ENCODE data around the gene ALDH3B1.

The ALDH3B1 gene

DNA sequence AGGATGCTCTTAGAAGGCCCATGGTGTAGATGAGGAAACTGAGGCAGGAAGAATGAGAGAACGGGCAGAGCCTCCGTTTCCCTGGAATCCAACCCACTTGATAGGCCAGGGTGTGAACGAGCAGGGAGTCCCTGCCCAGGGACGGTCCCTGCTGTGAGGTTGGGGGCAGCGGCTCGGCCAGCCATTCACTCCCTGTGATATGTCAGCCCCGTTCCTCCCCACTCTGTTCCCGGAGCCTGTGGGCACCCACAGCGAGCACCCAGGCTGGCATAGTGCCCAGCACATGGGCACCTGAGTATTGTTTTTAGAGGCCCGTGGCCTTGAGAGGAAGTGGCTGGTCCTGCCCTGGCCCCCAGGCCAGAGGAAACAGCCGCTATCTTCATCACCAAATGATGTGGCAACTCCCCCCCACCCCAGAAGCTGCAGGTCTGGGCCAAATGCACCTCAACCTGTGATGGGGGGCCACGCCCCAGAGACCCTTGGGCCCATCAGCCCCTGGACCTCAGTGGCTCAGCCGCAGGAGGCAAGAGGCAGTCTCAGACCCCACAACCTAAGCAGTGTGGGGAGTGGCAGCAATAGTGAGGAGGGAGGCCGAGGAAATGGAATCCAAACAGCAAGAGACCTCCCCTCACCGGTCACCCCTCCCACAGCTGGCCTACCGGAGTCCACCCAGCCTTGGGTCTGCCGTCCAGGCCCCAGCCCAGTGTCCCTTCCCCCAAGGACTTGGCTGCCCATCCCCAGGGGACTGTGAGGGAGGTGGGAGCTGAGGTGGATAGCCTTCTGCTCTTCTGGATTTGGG, 2.1 kb downstream of the ALDH3B1 start:
- in situ Hi-C loops (cut with MboI; ENCODE audit: low sequenced_read_pairs) = no loop called here

DNA sequence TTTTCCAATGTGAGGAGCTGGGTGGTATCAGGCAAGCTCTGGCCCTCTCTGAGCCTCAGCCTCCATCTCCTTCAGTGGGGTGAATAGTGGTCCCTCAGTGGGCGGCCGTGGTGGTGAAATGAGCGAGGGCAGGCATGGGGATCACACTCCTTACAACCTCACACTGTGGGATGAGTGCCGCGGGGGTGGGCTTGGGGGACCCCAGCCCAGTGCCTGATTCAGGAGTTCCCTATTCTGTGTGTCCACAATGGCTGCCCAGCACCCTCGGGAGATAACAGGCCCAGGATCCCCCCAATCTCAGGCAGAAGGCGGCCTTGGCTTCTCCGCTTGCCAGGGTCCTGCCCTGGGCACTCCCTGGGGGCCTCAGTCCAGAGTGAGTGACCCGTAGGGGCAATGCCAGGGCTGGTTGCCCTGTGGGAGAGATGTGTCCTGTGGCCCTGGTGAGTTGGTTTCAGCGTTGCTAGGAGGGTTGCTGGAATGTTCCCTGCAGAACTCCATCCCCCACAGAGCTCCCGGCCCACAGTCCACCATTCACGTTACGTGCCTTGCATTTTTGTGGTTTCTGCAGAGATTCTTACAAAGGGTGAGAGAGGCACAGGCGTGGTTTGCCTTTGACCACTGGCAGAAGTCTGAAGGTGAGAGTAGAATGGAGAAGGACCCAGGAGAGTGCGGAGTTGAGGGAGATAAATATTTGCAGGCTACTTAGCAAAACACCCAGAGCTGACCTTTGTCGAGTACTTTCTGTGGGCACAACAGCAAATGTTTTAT, 2.9 kb downstream of the ALDH3B1 start:
- in situ Hi-C loops (cut with MboI; ENCODE audit: low sequenced_read_pairs) = no loop called here

DNA sequence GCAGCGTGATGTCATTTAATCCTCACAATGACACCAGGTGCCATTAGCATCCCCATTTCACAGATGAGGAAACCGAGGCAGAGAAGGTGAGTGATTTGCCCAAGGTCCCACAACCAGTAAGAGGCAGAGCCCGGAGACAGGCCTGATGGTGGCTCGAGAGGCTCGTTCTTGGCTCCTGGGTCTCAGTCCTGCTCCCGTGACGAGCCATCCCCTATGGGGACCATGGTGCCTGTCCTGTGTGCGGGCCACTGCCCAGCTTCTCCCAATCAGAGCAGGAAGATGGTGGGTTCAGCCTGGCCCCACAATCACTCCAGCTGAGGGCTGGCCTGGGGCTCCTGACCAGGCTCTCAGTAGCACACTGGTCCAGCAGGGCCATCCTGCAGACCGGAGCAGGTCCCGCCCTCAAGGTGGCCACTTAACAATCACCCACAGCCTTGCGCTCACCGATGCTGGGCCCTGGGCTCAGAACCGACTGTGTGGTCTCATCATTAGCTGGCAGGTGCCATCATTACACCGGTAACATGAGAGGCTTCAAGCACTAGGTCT, 3.6 kb downstream of the ALDH3B1 start:
- in situ Hi-C loops (cut with MboI; ENCODE audit: low sequenced_read_pairs) = no loop called here

DNA sequence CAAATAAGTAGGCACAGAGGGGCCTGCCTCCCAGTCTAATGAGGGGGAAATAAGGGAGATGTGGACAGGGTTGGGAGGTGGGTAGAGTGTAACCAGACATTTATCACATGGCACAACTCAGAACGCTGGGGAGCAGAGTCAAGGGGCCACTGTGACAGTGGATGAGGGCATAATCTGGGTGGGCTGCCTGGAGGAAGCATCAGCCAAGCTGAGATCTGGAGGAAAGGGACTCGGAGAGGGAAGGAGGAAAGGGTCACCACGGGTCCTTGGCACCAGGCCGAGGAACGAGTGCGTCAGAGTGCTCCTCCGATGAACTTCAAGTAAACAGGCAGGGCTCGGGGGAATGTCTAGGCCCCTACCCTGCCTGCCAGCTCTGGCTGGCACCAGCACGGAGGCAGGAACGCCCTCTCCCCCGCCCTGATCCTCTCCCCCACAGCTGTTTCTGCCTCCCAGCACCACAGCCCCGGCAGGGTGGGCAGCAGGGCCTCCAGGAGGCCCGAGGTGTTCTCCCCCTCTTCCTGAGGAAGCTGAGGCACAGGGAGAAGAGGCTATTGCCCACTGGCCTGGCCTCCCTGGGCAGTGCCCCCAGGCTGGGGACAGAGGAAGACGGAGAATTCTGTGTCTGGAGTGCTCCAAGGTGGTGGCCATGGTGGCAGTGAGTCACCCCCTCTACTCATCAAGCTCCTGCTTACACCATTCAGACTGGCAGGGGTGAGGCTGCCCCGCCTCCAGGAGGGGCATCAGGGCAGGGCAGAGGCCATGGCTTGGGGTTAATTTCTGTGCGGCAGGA, 4.2 kb downstream of the ALDH3B1 start:
- in situ Hi-C loops (cut with MboI; ENCODE audit: low sequenced_read_pairs) = no loop called here

- in situ Hi-C loops (cut with MboI; ENCODE audit: low sequenced_read_pairs) = no loop called here
These were observed 4.9 kb downstream of the ALDH3B1 start for GRCh38 chr11:68014947-68015447.

GRCh38 chr11:68015467-68015866, 5.3 kb downstream of the ALDH3B1 start:
- in situ Hi-C loops (cut with MboI; ENCODE audit: low sequenced_read_pairs) = no loop called here

GRCh38 chr11:68016161-68016903, 6.2 kb downstream of the ALDH3B1 start:
- in situ Hi-C loops (cut with MboI; ENCODE audit: low sequenced_read_pairs) = no loop called here

GRCh38 chr11:68016904-68017817, 7.0 kb downstream of the ALDH3B1 start:
- in situ Hi-C loops (cut with MboI; ENCODE audit: low sequenced_read_pairs) = no loop called here

- in situ Hi-C loops (cut with MboI; ENCODE audit: low sequenced_read_pairs) = no loop called here
These were observed 8.0 kb downstream of the ALDH3B1 start for GRCh38 chr11:68017980-68018729.

DNA sequence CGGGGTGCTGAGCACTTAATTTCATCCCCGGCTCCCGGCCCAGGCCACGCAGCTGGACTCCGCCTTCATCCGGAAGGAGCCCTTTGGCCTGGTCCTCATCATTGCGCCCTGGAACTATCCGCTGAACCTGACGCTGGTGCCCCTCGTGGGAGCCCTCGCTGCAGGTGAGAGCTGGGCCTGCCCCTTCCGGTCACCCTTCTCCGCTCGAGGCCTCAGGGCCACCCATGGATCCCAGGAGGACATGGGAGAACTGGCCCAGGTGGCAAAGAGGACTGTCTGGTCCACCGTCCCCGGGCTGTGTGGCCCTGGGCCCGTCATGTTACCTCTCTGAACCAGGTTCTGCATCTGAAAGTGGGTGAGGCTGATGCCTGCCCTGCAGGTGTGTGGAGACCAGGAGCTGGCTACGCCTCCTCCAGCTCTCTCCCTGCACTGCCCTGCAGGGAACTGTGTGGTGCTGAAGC, 8.6 kb downstream of the ALDH3B1 start:
- in situ Hi-C loops (cut with MboI; ENCODE audit: low sequenced_read_pairs) = no loop called here

DNA sequence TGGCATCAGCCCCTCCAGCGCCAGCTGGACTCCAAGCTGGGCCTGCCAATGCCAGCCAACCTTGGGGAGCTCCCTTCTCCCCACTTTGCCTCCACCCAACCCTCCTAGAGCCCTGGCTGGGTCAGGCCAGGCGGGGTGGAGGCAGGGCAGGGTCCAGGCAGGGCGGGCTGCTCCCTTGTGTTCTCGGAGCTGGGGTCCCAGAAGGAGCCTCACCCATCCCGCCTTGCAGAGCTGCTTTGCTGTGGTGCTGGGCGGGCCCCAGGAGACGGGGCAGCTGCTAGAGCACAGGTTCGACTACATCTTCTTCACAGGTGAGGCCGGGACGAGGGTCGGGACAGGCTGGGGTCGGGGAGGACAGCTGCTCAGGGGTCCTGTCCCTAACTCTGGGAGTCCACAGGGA, 9.4 kb downstream of the ALDH3B1 start:
- in situ Hi-C loops (cut with MboI; ENCODE audit: low sequenced_read_pairs) = no loop called here

GRCh38 chr11:68020575-68020974, 10.4 kb downstream of the ALDH3B1 start:
- in situ Hi-C loops (cut with MboI; ENCODE audit: low sequenced_read_pairs) = no loop called here

DNA sequence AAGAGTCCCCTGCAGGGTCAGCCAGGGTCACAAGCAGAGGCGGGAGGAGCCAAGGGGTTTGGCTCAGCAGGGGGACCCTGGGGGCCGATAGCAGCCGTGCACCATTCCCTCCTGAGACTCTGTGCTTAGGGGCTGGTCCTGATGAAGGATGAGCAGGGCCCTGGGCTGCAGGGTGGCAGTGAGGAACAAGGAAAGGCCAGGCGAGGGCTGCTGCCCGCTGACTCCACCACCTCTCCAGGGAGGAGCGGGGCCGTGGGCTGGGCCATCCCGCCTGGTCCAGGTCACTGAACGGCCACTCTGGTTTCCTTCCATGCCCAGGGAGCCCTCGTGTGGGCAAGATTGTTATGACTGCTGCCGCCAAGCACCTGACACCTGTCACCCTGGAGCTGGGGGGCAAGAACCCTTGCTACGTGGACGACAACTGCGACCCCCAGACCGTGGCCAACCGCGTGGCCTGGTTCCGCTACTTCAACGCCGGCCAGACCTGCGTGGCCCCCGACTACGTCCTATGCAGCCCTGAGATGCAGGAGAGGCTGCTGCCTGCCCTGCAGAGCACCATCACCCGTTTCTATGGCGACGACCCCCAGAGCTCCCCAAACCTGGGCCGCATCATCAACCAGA, 11.2 kb downstream of the ALDH3B1 start:
- in situ Hi-C loops (cut with MboI; ENCODE audit: low sequenced_read_pairs) = no loop called here

- in situ Hi-C loops (cut with MboI; ENCODE audit: low sequenced_read_pairs) = no loop called here
These were observed 12.4 kb downstream of the ALDH3B1 start for GRCh38 chr11:68022531-68022930.

DNA sequence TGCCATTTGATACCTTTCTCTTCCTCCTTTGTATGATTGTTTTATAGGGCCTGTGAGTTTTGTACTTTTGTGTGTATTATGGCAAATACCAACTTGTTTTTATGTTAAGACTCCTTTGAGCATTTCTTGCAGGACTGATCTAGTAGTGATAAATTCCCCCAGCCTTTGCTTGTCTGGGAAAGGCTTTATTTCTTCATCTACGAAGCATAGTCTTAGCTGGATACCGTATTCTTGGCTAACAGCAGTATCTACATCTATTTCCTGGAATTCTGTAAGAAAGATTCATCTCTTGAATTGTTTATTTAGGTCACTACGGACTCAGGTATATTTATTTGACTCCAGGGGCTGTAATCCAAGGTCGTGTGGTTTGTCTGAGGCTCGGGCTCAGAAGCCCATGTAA, 14.4 kb downstream of the ALDH3B1 start:
- in situ Hi-C loops (cut with MboI; ENCODE audit: low sequenced_read_pairs) = no loop called here

GRCh38 chr11:68025047-68025446, 14.9 kb downstream of the ALDH3B1 start:
- in situ Hi-C loops (cut with MboI; ENCODE audit: low sequenced_read_pairs) = no loop called here

DNA sequence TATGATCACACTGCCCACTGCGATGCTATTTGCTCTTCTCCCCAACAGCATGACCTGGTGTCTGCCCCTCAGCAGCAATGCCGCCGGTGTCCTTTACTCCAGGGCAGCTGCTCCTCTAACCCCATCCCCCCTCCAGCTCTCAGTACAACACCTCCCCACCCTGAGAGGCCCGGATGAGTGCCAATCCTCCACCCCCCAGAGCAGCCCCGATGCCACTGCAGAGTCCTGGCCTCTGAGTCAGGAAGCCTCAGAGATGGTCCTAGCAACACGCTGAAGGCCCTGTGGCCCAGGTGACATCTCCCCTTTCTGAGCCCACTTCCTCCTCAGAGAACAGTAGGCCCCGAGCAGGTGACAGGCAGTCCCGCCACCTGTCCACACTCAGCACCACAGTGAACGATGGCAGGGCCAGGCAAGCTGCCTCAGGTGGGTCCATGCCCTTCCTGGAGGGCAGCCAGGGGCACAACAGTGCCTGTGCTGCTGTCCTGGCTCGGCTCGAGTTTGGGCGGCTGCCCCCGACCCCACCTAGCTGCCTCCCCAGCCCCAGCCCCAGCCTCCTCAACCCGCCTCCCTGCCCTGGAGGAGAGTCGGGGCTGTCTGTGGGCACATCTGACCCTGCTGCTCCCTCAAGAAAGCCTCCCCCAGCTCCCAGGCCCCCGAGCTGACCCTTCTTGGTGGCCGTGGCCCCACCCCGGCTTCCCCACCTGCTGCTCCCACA, 16.4 kb downstream of the ALDH3B1 start:
- in situ Hi-C loops (cut with MboI; ENCODE audit: low sequenced_read_pairs) = no loop called here

Measured in HL-60/S4 treated with retinoic acid at 250 ng/mL for 4 days and 3 days (cell line).